H1 (cell line): ENCODE measurements around the gene GNAT2. TPM values are rescaled to one million over a fixed set of nuclear protein-coding genes. Genes with fewer than 3 reads are reported as not detected.

Experiments
- JUND ChIP-seq: IDR thresholded peaks from 2 replicates; pipeline ENCODE4 v1.6.1; 2011; ENCODE audit warnings: mild to moderate bottlenecking, improper control_type of control experiment, low read length
- ZNF274 ChIP-seq: IDR thresholded peaks from 2 replicates; pipeline ENCODE4 v1.7.0; 2012; ENCODE audit warnings: low read length, borderline replicate concordance; ENCODE audit errors: extremely low read depth
- polyA plus RNA-seq, 7 experiments: library from polyadenylated mRNA; depleted of rRNA in 3 of 7; stranded (reverse) in 5 of 7; unstranded in 2 of 7; fragments of >200 nt in 5 of 7; fragments of 200-250 nt in 2 of 7; gene quantifications; 1 replicate in 5 of 7; 2 replicates in 1 of 7; 4 replicates in 1 of 7; pipeline versions ENCODE4 v1.2.1 to v1.2.3, GENCODE V29; 2011 to 2013; ENCODE audit warnings: missing spikeins in 2 of 7, mixed read lengths in 2 of 7
- total RNA-seq: library from RNA; stranded (reverse); fragmentation: NEBNext Ultra II Directional; extraction: Animal tissue kit (Norgen Biotek cat#: 25700); gene quantifications from 2 replicates; pipeline ENCODE4 v1.2.1, GENCODE V29; 2021

The GNAT2 gene
- total and polyA plus RNA-seq, 2 of the 8 experiments (the other 6 are each of a cell fraction or from before 2014, with no cell fraction given): 0.05 TPM; not detected in 1

- TF ChIP-seq ZNF274 (no peak), JUND (no peak)
- TF ChIP-seq, all 59 proteins: peak for 0
Measured at GRCh38 chr1:109641078-109641740, 21.8 kb upstream of the GNAT2 start (continued).
